Calu3 (cell line): Measurements from ENCODE around the gene SERINC5. TPM values are rescaled to one million over a fixed set of nuclear protein-coding genes. Genes with fewer than 3 reads are reported as not detected.

Experiments
- BruUV-seq: library from RNA; stranded (reverse); fragments of 400-500 nt; replicated peaks from 2 replicates; lab custom pipeline; 2021; lab: Mats Ljungman, UMichigan
- CTCF ChIA-PET: fragments of 300-600 bp; sonication (Branson Sonifier 250); formaldehyde crosslinking; loops from one replicate; lab custom pipeline; 2022; ENCODE audit warnings: antibody characterized with exemption; lab: Charles Lee
- DNase-seq: peaks from one replicate; pipeline ENCODE4 v3.0.0; 2022
- H3K27ac Mint-ChIP-seq: one replicate; pipeline ENCODE4 v1.8.0; 2022; ENCODE audit warnings: mixed read lengths; ENCODE audit not compliant: unreplicated experiment
- H3K27me3 Mint-ChIP-seq: one replicate; pipeline ENCODE4 v1.8.0; 2022; ENCODE audit warnings: mixed read lengths; ENCODE audit not compliant: unreplicated experiment
- H3K36me3 Mint-ChIP-seq: one replicate; pipeline ENCODE4 v1.8.0; 2022; ENCODE audit warnings: mild to moderate bottlenecking, moderate library complexity, mixed read lengths; ENCODE audit not compliant: insufficient read depth, unreplicated experiment
- H3K4me1 Mint-ChIP-seq: one replicate; pipeline ENCODE4 v1.8.0; 2022; ENCODE audit warnings: mild to moderate bottlenecking, low read depth, mixed read lengths; ENCODE audit not compliant: unreplicated experiment
- H3K4me3 Mint-ChIP-seq: one replicate; pipeline ENCODE4 v1.8.0; 2022; ENCODE audit warnings: mild to moderate bottlenecking, low read depth, moderate library complexity, mixed read lengths; ENCODE audit not compliant: unreplicated experiment
- H3K9me3 Mint-ChIP-seq: one replicate; pipeline ENCODE4 v1.8.0; 2022; ENCODE audit warnings: low read depth, mixed read lengths; ENCODE audit not compliant: unreplicated experiment
- intact Hi-C: fragments of 100-400 bp; cut with micrococcal nuclease; formaldehyde crosslinking; loops from one replicate; pipeline ENCODE4 v1.10.0; 2022; ENCODE audit not compliant: unreplicated experiment
- total RNA-seq: library from RNA; stranded (reverse); gene quantifications from 2 replicates; pipeline ENCODE4 v1.2.3, GENCODE V29; 2022
- TF ChIP-seq, protein P1 (sequence below): fragments of 200-600 bp; IDR thresholded peaks from one replicate; pipeline ENCODE4 v1.8.0; 2022; ENCODE audit warnings: antibody characterized with exemption; ENCODE audit not compliant: unreplicated experiment

The SERINC5 gene
- total RNA-seq, 1 experiment from 2014 or later = 47.0 TPM

DNA sequence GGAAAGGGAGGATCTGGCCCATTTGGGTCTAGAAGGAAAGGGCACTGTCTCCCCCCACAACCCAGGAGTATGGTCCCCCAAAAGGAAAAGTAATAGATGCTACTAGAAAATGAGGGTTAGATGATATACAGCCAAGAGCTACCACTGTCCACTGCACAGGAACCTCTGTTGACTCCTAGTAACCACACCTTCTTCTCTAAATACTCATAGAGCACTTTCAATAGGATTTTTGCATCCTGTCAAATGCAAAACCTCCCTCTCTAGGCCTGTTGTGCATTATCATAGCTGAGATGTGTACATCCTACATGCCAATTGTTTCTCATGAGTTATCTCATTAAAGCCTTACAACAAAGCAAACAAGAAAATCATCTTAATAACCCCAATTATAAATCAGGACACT lies 153.9 kb downstream of the SERINC5 start:
- CTCF ChIA-PET = no interaction called here
- BruUV-seq = no TSS peak
- H3K9me3 Mint-ChIP-seq = no peaks in the 10 kb centered on the region
- no peaks in the 10 kb centered on the region for H3K27me3 Mint-ChIP-seq
- DNase-seq = no peak
- H3K4me1 Mint-ChIP-seq = no peaks in the 10 kb centered on the region
- intact Hi-C loops = no loop called here
- H3K4me3 Mint-ChIP-seq = no peak overlapping the region
- H3K27ac Mint-ChIP-seq = no peak overlapping the region
- TF ChIP-seq, protein P1, sequence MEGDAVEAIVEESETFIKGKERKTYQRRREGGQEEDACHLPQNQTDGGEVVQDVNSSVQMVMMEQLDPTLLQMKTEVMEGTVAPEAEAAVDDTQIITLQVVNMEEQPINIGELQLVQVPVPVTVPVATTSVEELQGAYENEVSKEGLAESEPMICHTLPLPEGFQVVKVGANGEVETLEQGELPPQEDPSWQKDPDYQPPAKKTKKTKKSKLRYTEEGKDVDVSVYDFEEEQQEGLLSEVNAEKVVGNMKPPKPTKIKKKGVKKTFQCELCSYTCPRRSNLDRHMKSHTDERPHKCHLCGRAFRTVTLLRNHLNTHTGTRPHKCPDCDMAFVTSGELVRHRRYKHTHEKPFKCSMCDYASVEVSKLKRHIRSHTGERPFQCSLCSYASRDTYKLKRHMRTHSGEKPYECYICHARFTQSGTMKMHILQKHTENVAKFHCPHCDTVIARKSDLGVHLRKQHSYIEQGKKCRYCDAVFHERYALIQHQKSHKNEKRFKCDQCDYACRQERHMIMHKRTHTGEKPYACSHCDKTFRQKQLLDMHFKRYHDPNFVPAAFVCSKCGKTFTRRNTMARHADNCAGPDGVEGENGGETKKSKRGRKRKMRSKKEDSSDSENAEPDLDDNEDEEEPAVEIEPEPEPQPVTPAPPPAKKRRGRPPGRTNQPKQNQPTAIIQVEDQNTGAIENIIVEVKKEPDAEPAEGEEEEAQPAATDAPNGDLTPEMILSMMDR = no peak
- H3K36me3 Mint-ChIP-seq = no peaks in the 10 kb centered on the region

DNA sequence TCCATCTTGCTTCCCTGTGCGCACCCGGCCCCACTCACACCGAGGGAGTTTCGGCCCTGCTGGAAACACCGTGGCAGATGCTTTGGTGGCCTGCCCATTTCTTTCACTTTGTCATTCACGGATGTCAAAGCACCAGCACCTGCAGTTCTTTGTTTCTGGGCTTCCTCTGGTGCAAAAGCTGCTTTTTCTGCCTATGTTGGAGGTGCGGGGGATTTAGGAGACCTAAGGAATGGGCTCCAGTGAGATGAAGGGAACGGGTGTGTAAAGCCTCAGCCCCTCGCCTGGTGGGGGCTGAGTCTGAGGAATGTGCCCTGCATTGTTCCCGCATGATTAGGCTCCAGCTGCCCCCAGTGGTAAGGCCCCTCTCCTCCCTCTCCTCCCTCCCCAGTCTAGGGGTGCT lies 158.4 kb downstream of the SERINC5 start:
- DNase-seq = no peak
- Mint-ChIP-seq H3K9me3 (no peaks in the 10 kb centered on the region), H3K27me3 (no peaks in the 10 kb centered on the region), H3K4me3 (no peak overlapping the region), H3K27ac (no peak overlapping the region), H3K36me3 (no peaks in the 10 kb centered on the region), H3K4me1 (no peaks in the 10 kb centered on the region)
- CTCF ChIA-PET = interaction anchor here (1.2 kb wide), 1 partner anchor 188 kb away, joined by 3 read pairs; no protein-coding TSS in a partner anchor
- intact Hi-C loops = loop anchor here (10.0 kb wide), 1 partner anchor 87 kb away; no protein-coding TSS in a partner anchor
- BruUV-seq = no TSS peak
- TF ChIP-seq, protein P1 = no peak

DNA sequence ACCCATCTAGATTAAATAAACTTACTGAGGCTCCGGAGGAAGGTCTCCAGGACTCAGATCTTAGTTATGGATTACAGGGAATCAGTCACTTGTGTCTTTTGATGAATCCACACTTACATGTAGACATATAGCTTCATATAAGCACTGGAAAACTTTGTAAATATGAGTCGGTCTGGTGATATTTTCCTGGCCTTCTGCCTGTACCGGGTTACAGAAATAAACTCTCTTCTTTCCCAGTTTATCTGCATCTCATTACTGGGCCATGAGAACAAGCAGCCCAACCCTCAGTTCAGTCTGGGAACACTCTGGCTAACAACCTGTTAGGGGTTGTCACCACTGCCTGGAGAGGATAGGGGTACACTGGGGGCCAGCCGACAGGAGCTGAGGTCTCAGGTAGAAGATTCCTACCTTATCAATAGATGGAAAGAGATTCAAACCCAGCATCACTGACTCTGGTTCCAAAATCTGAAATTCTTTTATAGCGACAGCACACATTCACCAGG lies 161.6 kb downstream of the SERINC5 start:
- no peaks in the 10 kb centered on the region for H3K36me3 Mint-ChIP-seq
- H3K4me1 Mint-ChIP-seq = no peaks in the 10 kb centered on the region
- no peak overlapping the region for H3K27ac Mint-ChIP-seq
- no peaks in the 10 kb centered on the region for H3K9me3 Mint-ChIP-seq
- TF ChIP-seq, protein P1 = no peak
- no TSS peak for BruUV-seq
- CTCF ChIA-PET = interaction anchor here (1.0 to 4.4 kb wide), 3 partner anchors 11 to 213 kb away, joined by 3 to 81 read pairs (median 3); no protein-coding TSS in a partner anchor
- intact Hi-C loops = loop anchor here (5.0 to 10.0 kb wide), 2 partner anchors 91 to 578 kb away; no protein-coding TSS in a partner anchor
- H3K27me3 Mint-ChIP-seq = no peaks in the 10 kb centered on the region
- H3K4me3 Mint-ChIP-seq = no peak overlapping the region
- no peak for DNase-seq

DNA sequence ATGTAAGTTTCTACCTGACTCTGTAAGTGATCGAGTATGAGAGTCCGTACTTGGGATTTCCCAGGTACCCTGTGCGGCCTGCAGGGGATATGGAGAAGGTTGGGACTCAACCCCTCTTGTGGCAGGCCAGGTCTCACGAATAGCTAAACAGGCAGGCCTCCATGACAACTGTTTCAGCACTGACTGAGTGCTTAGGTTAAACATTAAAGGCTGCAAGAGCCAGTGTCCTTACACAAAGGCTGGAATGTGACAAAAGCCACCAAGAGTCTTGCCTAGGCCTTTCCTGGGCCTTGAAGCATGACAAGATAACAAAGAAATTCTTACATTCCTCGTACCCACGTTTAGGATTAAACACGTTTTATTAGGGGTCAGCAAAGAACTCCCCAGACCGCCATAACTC lies 162.1 kb downstream of the SERINC5 start:
- no peak overlapping the region for H3K4me3 Mint-ChIP-seq
- no TSS peak for BruUV-seq

More for the DNA sequence above, 162.1 kb downstream of the SERINC5 start:
- Mint-ChIP-seq H3K27me3 (no peaks in the 10 kb centered on the region), H3K9me3 (no peaks in the 10 kb centered on the region), H3K4me1 (no peaks in the 10 kb centered on the region), H3K36me3 (no peaks in the 10 kb centered on the region), H3K27ac (no peak overlapping the region)
- intact Hi-C loops = loop anchor here (1.0 to 10.0 kb wide), 3 partner anchors 91 to 579 kb away; no protein-coding TSS in a partner anchor
- TF ChIP-seq, protein P1 = no peak
- peak; percentile 39 for DNase-seq
- CTCF ChIA-PET = interaction anchor here (1.0 to 4.4 kb wide), 3 partner anchors 10 to 214 kb away, joined by 3 to 81 read pairs (median 3); no protein-coding TSS in a partner anchor
